OCI-LY3 (cell line): ENCODE measurements around the gene BTNL8.

Experiments used
- CTCF ChIP-seq: fragments of 200-600, 300-600 bp; sonication (generic); IDR thresholded peaks from 2 replicates; pipeline ENCODE4 v1.5.1; 2014; ENCODE audit warnings: antibody characterized with exemption, low read length, low read depth
- EZH2phosphoT487 ChIP-seq: fragments of 200-600 bp; shearing (Covaris generic); IDR thresholded peaks from 2 replicates; pipeline ENCODE4 v1.6.1; 2018; ENCODE audit warnings: antibody characterized with exemption, mixed run types, low read depth

DNA sequence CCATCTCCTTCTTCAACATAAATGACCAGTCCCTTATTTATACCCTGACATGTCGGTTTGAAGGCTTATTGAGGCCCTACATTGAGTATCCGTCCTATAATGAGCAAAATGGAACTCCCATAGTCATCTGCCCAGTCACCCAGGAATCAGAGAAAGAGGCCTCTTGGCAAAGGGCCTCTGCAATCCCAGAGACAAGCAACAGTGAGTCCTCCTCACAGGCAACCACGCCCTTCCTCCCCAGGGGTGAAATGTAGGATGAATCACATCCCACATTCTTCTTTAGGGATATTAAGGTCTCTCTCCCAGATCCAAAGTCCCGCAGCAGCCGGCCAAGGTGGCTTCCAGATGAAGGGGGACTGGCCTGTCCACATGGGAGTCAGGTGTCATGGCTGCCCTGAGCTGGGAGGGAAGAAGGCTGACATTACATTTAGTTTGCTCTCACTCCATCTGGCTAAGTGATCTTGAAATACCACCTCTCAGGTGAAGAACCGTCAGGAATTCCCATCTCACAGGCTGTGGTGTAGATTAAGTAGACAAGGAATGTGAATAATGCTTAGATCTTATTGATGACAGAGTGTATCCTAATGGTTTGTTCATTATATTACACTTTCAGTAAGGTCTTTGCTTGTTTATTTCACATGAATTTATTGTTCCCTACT, 51.5 kb downstream of the BTNL8 start:
- TF ChIP-seq CTCF, result no peak
- no peak for TF ChIP-seq EZH2phosphoT487
